Effector memory CD4-positive, alpha-beta T cell (primary cell): ENCODE measurements around the gene SMARCB1.

Source experiments
- DNase-seq, 3 donors: peaks; one replicate each; pipeline ENCODE4 v3.0.0-alpha.2; 2020
- H3K27ac ChIP-seq: 2 replicates; pipeline ENCODE4 v1.7.0; 2013; ENCODE audit warnings: mild to moderate bottlenecking, low read length, moderate library complexity; ENCODE audit not compliant: insufficient read depth, poor library complexity, severe bottlenecking
- H3K27me3 ChIP-seq: replicated peaks from 2 replicates; pipeline ENCODE4 v1.7.0; 2013; ENCODE audit warnings: mild to moderate bottlenecking, low read length; ENCODE audit not compliant: insufficient read depth, control insufficient read depth, poor library complexity, severe bottlenecking
- H3K36me3 ChIP-seq: 2 replicates; pipeline ENCODE4 v1.7.0; 2013; ENCODE audit warnings: mild to moderate bottlenecking, low read length, moderate library complexity; ENCODE audit not compliant: control insufficient read depth, insufficient read depth
- H3K4me1 ChIP-seq: 2 replicates; pipeline ENCODE4 v1.7.0; 2013; ENCODE audit warnings: low read length, mild to moderate bottlenecking; ENCODE audit not compliant: control insufficient read depth, insufficient read depth, poor library complexity, severe bottlenecking
- H3K4me3 ChIP-seq: 2 replicates; pipeline ENCODE4 v1.7.0; 2013; ENCODE audit warnings: low read length, low read depth, mild to moderate bottlenecking; ENCODE audit not compliant: insufficient read depth, poor library complexity, severe bottlenecking
- H3K9me3 ChIP-seq: 2 replicates; pipeline ENCODE4 v1.7.0; 2013; ENCODE audit warnings: mild to moderate bottlenecking, low read length, moderate library complexity; ENCODE audit not compliant: control insufficient read depth

SMARCB1 gene

GRCh38 chr22:23750714-23751440, 35.9 kb upstream of the SMARCB1 start, which contains the start of gene ZNF70:
Gene ZNF70, minus strand, starts transcription at chr22:23751112. Its CDS starts 5,972 bp downstream, at chr22:23745140.
- H3K9me3 ChIP-seq = no peaks in the 10 kb centered on the region
- H3K4me3 ChIP-seq = peak within 1 kb of the TSS; percentile 70
- H3K4me1 ChIP-seq = peaks cover 11% of the 10 kb centered on the region
- peak; percentile 73 to 76 (median 74) for DNase-seq
- no peaks in the 10 kb centered on the region for H3K36me3 ChIP-seq
- no peaks in the 10 kb centered on the region for H3K27me3 ChIP-seq
- H3K27ac ChIP-seq = peak within 1 kb of the TSS; percentile 51

GRCh38 chr22:23751441-23751996, 35.2 kb upstream of the SMARCB1 start:
- no peak for DNase-seq
- peak overlapping the region; percentile 70 for H3K4me3 ChIP-seq

DNA sequence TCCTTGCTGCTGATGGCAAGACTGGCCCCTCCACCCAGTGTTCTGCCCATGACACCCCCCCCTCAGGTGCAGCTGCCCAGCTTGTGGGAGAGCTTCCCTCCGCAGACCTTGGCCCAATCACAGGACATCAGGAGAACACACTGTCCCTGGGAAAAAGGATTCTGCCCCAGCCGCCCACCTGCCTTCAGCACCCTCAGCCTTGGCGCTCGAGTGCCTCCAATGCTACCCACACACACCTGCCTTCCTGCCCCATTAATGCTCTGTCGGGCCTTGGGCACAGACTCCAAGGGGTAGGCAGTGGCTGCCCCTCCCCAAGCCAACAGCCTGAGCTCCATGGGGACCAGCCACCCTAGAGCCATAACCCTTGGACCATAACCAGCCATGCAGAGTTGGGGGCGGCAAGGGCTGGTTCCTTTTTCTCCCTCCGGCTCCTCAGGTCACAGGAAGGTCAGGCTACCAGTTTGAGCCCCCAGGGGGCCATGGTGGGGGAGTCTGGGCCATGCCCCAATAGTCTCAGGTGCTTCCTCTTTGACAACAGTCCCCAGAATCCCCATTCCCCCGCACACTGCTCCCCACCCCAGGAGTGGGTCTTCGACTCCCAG, 34.6 kb upstream of the SMARCB1 start:
- no peak for DNase-seq
- H3K4me3 ChIP-seq = no peak overlapping the region
- H3K27me3 ChIP-seq = no peaks in the 10 kb centered on the region
- no peaks in the 10 kb centered on the region for H3K36me3 ChIP-seq
- no peaks in the 10 kb centered on the region for H3K9me3 ChIP-seq
- H3K27ac ChIP-seq = no peak overlapping the region
- peaks cover 11% of the 10 kb centered on the region for H3K4me1 ChIP-seq

More at GRCh38 chr22:23751441-23751996, 35.2 kb upstream of the SMARCB1 start:
- Histone ChIP-seq H3K4me1 (peaks cover 11% of the 10 kb centered on the region), H3K36me3 (no peaks in the 10 kb centered on the region), H3K27ac (peak overlapping the region; percentile 51), H3K27me3 (no peaks in the 10 kb centered on the region), H3K9me3 (no peaks in the 10 kb centered on the region)

DNA sequence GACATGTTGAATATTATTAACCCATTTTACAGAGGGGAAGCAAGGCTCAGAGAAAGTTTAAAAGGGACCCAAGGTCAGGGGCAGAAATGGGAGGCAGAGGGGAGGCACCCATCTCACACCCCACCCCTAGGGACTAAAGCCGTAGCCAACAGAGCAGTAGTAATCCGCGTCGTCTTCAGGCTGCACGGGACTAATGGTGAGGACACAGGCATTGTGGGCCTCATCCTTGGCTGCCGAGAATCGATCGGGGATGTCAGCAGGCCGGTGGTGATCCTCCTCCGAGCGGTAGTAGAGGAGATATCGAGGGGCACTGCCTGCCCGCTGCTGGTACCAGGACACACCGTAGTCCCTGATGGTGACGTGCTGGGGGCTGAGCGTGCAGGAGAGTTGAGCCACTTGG, 34.0 kb upstream of the SMARCB1 start:
- no peaks in the 10 kb centered on the region for H3K27me3 ChIP-seq
- H3K27ac ChIP-seq = no peak overlapping the region
- H3K4me3 ChIP-seq = no peak overlapping the region
- no peaks in the 10 kb centered on the region for H3K36me3 ChIP-seq
- no peaks in the 10 kb centered on the region for H3K9me3 ChIP-seq
- no peak for DNase-seq
- peaks cover 11% of the 10 kb centered on the region for H3K4me1 ChIP-seq

GRCh38 chr22:23753385-23753784, 33.4 kb upstream of the SMARCB1 start:
- Histone ChIP-seq H3K27ac (no peak overlapping the region), H3K9me3 (no peaks in the 10 kb centered on the region), H3K36me3 (no peaks in the 10 kb centered on the region), H3K27me3 (no peaks in the 10 kb centered on the region), H3K4me1 (peaks cover 11% of the 10 kb centered on the region), H3K4me3 (no peak overlapping the region)
- DNase-seq = no peak

DNA sequence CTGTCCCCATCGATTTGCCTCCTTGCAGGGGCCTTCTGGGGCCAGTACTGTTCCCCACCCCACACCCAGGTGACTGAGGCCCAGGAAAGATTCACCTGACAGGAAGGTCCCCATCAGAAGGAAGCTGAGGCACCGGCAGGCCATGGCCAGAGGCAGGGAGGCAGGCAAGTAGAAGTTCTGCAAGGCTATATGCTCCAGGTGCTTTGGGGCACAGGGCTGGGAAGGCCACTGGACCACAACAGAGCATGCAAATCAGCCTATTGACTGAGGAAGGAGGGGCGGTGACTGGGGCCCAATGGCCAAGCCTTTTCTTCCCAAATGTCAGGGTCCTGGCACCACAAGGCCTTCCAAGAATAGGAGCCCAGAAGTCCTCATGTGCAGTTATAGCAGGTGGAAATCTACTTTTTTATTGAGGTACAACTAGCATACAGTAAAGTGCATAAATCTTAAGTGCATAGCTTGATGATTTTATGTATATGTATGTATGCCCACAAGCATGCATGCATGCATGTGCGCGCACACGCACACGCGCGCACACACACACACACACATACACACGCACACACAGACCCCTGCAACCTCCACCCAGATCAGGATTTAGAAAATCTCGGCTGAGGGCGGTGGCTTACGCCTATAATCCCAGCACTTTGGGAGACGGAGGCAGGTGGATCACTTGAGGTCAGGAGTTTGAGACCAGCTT, 32.4 kb upstream of the SMARCB1 start, which contains the start of gene VPREB3:
Gene VPREB3 (minus strand): TSS at position 206 of the 700 bp plus-strand sequence. CDS start 62 bp downstream, at position 144.
- Histone ChIP-seq H3K27ac (no peak within 1 kb of the TSS), H3K36me3 (no peaks in the 10 kb centered on the region), H3K4me3 (no peak within 1 kb of the TSS), H3K4me1 (peaks cover 11% of the 10 kb centered on the region), H3K9me3 (no peaks in the 10 kb centered on the region), H3K27me3 (no peaks in the 10 kb centered on the region)
- no peak for DNase-seq

GRCh38 chr22:23754980-23755636, 31.7 kb upstream of the SMARCB1 start:
- no peaks in the 10 kb centered on the region for H3K27me3 ChIP-seq
- no peak overlapping the region for H3K4me3 ChIP-seq
- H3K4me1 ChIP-seq = peaks cover 11% of the 10 kb centered on the region
- no peaks in the 10 kb centered on the region for H3K36me3 ChIP-seq
- H3K9me3 ChIP-seq = no peaks in the 10 kb centered on the region
- DNase-seq = no peak
- H3K27ac ChIP-seq = no peak overlapping the region

DNA sequence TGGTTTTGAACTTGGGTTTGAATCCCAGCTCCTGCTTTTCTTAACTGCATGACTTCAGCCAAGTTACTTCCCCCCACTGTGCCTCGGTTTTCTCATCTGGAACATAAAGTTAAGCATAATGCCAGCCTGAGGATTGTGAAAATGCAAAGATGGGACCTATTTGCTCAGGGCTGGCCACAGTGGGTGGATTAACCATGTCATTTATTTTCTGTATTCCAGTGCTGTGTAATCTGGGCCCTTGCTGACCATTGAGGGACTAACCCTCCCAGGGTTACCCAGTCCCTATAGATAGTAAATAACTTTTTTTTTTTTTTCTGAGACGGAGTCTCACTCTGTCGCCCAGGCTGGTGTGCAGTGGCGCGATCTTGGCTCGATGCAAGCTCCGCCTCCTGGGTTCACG, 31.1 kb upstream of the SMARCB1 start:
- Histone ChIP-seq H3K36me3 (no peaks in the 10 kb centered on the region), H3K4me3 (no peak overlapping the region), H3K4me1 (peaks cover 5% of the 10 kb centered on the region), H3K9me3 (no peaks in the 10 kb centered on the region), H3K27me3 (no peaks in the 10 kb centered on the region), H3K27ac (no peak overlapping the region)
- no peak for DNase-seq

DNA sequence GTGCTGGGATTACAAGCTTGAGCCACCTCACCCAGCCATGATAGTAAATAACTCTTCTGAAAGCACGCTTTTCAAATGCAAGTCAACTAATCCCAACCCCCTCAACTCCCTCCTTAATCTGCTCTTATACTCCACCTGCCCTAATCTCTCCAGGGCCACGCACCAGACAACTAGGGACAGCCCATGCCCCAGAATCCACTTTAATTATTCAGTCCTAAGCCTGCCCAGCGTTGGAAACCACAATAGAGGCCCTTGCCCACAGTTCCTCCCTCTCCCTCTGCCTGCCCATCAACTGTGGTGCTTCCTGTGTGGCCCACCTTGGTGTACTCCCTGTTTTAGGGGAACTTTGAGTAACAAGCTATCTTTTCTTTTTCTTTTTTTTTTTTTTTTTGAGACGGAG, 29.9 kb upstream of the SMARCB1 start:
- Histone ChIP-seq H3K36me3 (no peaks in the 10 kb centered on the region), H3K27ac (no peak overlapping the region), H3K27me3 (no peaks in the 10 kb centered on the region), H3K9me3 (no peaks in the 10 kb centered on the region), H3K4me3 (no peak overlapping the region), H3K4me1 (no peaks in the 10 kb centered on the region)
- DNase-seq = no peak
